Thyroid gland (tissue), 4 donors: Measurements from ENCODE around the gene CD19.

Experiments
- POLR2A ChIP-seq, 2 donors: fragments of 450-650 bp; IDR thresholded peaks; one replicate each; pipeline ENCODE4 v1.6.1; 2017; ENCODE audit warnings: antibody characterized with exemption in 2 of 2, mild to moderate bottlenecking in 2 of 2, moderate library complexity in 1 of 2
- TF ChIP-seq, protein P1 (sequence below), 6 experiments: fragments of 200-600 bp in 3 of 6; fragments of 450-650 bp in 3 of 6; sonication (generic) in 3 of 6; IDR thresholded peaks; one replicate each; pipeline ENCODE4 v1.5.1; 2016 to 2019; ENCODE audit warnings: antibody characterized with exemption in 6 of 6, mild to moderate bottlenecking in 2 of 6, inconsistent platforms in 1 of 6, moderate library complexity in 1 of 6

DNA sequence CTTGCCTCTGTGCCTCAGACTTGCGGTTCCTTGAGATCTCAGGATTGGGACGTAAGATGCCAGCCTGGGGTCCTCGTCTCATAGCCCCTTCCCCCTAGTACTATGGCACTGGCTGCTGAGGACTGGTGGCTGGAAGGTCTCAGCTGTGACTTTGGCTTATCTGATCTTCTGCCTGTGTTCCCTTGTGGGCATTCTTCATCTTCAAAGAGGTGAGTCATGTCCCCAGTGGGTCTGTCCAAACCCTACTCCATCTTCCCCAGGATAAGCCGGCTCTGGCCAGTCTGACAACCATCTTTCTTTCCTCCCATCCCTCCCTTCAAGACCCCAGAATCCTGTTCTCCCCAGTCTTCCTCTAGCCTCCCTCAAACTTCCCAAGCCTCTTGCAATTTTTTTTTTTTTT is 3.6 kb downstream of the CD19 start:
- TF ChIP-seq, protein P1, sequence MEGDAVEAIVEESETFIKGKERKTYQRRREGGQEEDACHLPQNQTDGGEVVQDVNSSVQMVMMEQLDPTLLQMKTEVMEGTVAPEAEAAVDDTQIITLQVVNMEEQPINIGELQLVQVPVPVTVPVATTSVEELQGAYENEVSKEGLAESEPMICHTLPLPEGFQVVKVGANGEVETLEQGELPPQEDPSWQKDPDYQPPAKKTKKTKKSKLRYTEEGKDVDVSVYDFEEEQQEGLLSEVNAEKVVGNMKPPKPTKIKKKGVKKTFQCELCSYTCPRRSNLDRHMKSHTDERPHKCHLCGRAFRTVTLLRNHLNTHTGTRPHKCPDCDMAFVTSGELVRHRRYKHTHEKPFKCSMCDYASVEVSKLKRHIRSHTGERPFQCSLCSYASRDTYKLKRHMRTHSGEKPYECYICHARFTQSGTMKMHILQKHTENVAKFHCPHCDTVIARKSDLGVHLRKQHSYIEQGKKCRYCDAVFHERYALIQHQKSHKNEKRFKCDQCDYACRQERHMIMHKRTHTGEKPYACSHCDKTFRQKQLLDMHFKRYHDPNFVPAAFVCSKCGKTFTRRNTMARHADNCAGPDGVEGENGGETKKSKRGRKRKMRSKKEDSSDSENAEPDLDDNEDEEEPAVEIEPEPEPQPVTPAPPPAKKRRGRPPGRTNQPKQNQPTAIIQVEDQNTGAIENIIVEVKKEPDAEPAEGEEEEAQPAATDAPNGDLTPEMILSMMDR (IDR thresholded peaks at IDR 0.05): no peak
- no peak for TF ChIP-seq POLR2A (IDR thresholded peaks at IDR 0.05)
